ENCODE measurements around the gene STAT5A.
"Not testable (repeated sequence)": the region's sequence is repeated elsewhere in the genome, so short reads cannot be mapped to it uniquely, and the experiment has no call there.

The STAT5A gene

DNA sequence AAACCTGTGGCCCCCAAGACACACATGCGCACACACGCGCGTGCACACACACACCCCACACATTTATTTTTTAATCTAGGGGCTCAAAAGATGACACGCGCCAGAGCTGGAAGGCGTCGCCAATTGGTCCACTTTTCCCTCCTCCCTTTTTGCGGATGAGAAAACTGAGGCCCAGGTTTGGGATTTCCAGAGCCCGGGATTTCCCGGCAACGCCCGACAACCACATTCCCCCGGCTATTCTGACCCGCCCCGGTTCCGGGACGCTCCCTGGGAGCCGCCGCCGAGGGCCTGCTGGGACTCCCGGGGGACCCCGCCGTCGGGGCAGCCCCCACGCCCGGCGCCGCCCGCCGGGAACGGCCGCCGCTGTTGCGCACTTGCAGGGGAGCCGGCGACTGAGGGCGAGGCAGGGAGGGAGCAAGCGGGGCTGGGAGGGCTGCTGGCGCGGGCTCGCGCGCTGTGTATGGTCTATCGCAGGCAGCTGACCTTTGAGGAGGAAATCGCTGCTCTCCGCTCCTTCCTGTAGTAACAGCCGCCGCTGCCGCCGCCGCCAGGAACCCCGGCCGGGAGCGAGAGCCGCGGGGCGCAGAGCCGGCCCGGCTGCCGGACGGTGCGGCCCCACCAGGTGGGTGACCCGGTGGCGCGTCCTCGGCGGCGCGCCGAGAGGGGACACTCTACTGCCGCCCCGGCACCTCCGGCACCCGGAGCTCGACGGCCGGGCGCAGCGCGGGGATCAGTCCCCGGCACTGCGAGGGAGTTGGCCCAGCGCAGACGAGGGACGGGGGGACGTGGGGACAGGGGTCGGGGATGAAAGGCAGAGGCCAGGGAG lies at the start of gene STAT5A:
Gene STAT5A (plus strand): TSS at position 522 of the 826 bp plus-strand sequence. CDS start 914 bp downstream, outside the sequence.
- no peak for TF ChIP-seq JUND (IDR thresholded peaks at IDR 0.05; ENCODE audit: low read depth)
- in situ Hi-C loops (cut with HindIII; ENCODE audit: low pct_unique_long_range_greater_than_20kb, low sequenced_read_pairs) = no loop called here
- peak; percentile 64 to 92 for DNase-seq (ENCODE audit: low read depth in 1 of 2, low spot score in 1 of 2)

DNA sequence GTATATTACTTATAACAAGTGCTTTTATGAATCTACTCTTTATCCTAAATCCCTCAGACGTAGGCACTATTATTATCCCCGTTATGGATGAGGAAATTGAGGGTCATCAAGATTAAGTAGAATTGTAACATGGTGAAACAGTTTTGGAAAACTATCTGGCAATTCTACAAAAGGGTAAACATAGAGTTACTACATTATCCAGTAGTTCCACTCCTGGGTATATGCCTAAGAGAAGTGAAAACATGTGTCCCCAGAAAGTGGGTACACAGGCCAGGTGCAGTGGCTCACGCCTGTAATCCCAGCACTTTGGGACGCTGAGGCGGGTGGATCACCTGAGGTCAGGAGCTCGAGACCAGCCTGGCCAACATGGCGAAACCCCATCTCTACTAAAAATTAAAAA lies 48.7 kb upstream of the STAT5A start:
- DNase-seq (ENCODE audit: low read depth in 1 of 2, low spot score in 1 of 2); in situ Hi-C loops (cut with HindIII; ENCODE audit: low pct_unique_long_range_greater_than_20kb, low sequenced_read_pairs): not testable (repeated sequence)

DNA sequence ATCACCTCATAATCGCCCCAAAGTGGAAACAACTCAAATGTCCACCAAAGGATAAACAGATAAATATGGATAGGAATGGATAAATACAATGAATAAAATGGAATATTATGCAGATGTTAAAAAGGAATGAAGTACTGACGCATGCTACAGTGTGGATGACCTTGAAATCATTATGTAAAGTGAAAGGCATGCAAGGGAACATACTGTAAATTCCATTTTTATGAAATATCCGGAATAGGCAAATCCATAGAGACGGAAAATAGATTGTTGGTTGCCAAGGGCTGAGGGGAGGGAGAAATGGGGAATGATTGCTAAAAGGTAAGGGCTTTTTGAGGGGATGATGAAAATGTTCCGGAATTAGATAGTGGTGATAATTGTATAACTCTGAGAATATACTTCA lies 48.1 kb upstream of the STAT5A start:
- no peak for TF ChIP-seq JUND (IDR thresholded peaks at IDR 0.05; ENCODE audit: low read depth)
- in situ Hi-C loops (cut with HindIII; ENCODE audit: low pct_unique_long_range_greater_than_20kb, low sequenced_read_pairs) = no loop called here

DNA sequence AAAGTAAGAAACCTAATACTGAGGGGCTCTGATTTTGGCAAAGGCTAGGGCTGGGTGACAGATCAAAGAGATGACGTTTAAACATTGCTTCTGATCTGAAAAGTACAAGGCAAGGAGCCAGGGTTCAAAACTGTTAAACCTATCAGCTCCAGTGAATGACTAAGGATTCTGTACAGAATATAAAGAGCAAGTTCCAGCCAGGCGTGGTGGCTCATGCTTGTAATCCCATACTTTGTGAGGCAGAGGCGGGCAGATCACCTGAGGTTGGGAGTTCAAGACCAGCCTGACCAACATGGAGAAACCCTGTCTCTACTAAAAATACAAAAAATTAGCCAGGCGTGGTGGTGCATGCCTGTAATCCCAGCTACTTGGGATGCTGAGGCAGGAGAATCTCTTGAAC lies 47.4 kb upstream of the STAT5A start:
- in situ Hi-C loops (cut with HindIII; ENCODE audit: low pct_unique_long_range_greater_than_20kb, low sequenced_read_pairs); DNase-seq (ENCODE audit: low read depth in 1 of 2, low spot score in 1 of 2): not testable (repeated sequence)

More for the DNA sequence above, 48.1 kb upstream of the STAT5A start:
- DNase-seq (ENCODE audit: low read depth in 1 of 2, low spot score in 1 of 2) = no peak

DNA sequence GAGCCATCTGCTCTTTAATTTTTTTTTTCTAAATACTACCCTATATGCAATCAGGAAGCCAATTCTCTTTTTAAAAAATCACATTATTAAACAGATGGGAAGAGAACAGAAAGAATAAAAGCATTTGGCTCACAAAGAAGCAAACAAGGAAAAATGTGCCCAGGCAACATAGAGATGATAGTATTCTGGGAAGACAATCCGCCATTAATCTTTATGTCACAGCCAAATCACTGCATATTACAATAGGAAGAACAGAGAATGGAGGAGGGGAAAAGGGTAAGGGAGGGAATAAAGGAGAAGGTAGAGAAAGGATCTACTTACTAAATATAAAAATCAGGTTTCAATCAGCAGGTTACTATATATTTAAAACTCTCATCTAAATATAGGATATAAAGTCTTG lies 46.4 kb upstream of the STAT5A start:
- no peak for DNase-seq (ENCODE audit: low read depth in 1 of 2, low spot score in 1 of 2)
- no peak for TF ChIP-seq JUND (IDR thresholded peaks at IDR 0.05; ENCODE audit: low read depth)
- in situ Hi-C loops (cut with HindIII; ENCODE audit: low pct_unique_long_range_greater_than_20kb, low sequenced_read_pairs) = no loop called here

DNA sequence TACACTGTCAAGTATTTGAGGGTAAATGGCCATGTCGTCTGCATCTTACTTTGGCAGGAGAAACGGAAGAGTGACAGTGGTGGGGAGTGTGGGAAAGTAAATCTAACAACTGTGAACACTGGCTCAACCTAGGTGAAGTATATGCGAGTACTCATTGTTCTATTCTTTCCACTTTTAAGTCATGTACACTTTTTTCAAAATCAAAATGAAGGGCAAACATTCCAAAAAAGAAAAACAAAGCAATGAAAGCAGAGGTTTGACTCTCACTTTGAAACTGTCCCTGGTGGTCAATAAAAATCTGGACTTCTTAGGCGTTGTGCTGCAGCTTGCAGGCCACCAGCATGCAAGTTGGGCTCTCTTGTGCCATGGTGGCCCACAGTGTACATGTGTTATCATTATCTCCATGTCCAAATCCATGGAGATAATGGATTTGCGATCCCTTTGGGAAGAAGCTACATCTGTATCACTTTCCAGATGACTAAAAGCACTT lies 44.8 kb upstream of the STAT5A start:
- no peak for TF ChIP-seq JUND (IDR thresholded peaks at IDR 0.05; ENCODE audit: low read depth)
- no peak for DNase-seq (ENCODE audit: low read depth in 1 of 2, low spot score in 1 of 2)
- in situ Hi-C loops (cut with HindIII; ENCODE audit: low pct_unique_long_range_greater_than_20kb, low sequenced_read_pairs) = no loop called here

DNA sequence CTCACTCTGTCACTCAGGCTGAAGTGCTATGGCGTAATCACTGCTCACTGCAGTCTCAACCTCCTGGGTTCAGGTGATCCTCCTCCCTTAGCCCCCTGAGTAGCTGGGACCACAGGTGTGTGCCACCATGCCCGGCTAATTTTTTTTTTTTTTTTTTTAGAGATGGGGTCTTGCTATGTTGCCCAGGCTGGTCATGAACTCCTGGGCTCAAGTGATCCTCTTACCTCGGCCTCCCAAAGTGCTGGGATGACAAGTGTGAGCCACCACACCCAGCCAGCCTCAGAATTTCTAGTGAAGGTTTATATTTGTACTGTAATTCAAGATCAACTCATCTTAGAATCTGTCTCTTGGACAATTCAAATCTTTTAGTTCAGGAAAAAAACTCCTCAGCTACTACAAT lies 44.2 kb upstream of the STAT5A start:
- DNase-seq (ENCODE audit: low read depth in 1 of 2, low spot score in 1 of 2); in situ Hi-C loops (cut with HindIII; ENCODE audit: low pct_unique_long_range_greater_than_20kb, low sequenced_read_pairs): not testable (repeated sequence)

DNA sequence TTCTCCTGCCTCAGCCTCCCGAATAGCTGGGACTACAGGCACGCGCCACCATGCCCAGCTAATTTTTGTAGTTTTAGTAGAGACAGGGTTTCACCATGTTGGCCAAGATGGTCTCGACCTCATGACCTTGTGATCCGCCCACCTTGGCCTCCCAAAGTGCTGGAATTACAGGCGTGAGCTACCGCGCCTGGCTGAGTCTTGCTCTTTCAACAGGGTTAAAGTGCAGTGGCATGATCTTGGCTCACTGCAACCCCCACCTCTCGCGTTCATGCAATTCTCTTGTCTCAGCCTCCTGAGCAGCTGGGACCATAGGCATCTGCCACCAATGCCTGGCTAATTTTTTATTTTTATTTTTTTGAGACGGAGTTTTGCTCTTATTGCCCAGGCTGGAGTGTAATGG lies 43.1 kb upstream of the STAT5A start:
- DNase-seq (ENCODE audit: low read depth in 1 of 2, low spot score in 1 of 2); in situ Hi-C loops (cut with HindIII; ENCODE audit: low pct_unique_long_range_greater_than_20kb, low sequenced_read_pairs): not testable (repeated sequence)

DNA sequence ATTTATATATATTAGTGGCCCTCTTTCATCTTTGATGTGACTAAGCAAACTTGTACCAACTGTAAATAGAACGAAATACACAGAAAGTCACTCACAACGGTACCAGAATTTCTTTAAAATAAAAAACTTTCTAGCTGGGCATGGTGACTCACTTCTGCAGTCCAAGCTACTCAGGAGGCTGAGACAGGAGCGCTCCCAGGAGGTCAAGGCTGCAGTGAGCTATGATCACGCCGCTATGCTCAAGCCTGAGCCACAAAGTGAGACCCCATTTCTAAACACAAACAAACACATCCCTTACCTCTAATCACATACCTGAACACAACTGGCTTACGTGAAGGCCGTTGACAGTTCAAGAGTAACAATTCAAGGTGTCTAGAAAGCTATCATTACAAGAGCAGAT lies 41.8 kb upstream of the STAT5A start:
- in situ Hi-C loops (cut with HindIII; ENCODE audit: low pct_unique_long_range_greater_than_20kb, low sequenced_read_pairs) = no loop called here
- no peak for TF ChIP-seq JUND (IDR thresholded peaks at IDR 0.05; ENCODE audit: low read depth)
- no peak for DNase-seq (ENCODE audit: low read depth in 1 of 2, low spot score in 1 of 2)

DNA sequence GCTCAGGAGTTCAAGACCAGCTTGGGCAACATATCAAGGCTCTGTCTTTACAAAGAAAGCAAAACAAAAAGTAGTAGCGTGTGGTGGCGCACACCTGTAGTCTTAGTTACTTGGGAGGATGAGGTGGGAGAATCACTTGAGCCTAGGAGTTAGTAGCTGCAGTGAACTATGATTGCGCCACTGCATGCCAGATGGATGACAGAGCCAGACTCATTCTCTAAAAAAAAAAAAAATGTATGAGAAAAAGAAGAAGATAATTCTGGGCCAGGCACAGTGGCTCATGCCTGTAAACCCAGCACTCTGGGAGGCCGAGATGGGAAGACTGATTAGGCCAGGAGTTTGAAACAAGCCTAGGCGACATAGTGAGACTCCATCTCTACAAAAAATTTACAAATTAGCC lies 40.6 kb upstream of the STAT5A start:
- no peak for TF ChIP-seq JUND (IDR thresholded peaks at IDR 0.05; ENCODE audit: low read depth)
- in situ Hi-C loops (cut with HindIII; ENCODE audit: low pct_unique_long_range_greater_than_20kb, low sequenced_read_pairs) = no loop called here
- no peak for DNase-seq (ENCODE audit: low read depth in 1 of 2, low spot score in 1 of 2)

DNA sequence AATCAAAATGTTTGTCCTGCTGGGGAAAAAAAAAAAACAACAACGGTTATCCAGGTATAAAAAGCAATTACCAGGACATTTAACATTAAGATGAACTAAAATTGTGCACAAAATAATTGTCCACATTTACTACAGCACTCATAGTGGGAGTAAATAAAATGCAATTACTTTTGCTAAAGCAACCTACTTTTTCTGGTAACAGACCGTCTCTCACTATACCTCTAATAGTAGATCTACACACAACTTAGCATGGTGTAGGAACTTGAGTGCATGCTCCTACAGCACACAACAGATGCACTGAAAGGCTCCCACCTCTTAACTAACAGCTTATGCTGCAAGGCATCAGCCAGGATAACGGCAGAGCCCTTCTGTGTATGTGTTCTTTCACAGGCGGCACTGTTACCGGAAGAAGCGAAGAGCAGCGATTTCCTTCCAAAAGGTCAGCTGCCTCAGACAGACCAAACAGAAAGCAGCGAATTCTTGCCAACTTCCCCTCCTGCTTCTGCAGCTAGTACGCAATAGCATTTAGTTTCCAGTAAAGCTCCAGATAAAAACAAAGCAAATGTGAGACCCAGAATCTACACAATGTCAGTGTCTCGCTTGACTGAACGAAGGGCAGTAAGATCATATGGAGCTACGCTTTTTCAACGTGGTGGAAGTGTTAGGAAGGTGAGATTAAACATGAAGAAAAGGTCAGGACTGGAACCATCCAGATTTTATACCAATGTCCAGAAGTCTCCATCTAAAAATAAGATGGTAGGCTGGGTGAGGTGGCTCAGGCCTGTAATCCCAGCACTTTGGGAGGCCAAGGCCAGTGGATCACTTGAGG lies 39.7 kb upstream of the STAT5A start:
- in situ Hi-C loops (cut with HindIII; ENCODE audit: low pct_unique_long_range_greater_than_20kb, low sequenced_read_pairs) = no loop called here
- no peak for TF ChIP-seq JUND (IDR thresholded peaks at IDR 0.05; ENCODE audit: low read depth)
- no peak for DNase-seq (ENCODE audit: low read depth in 1 of 2, low spot score in 1 of 2)

DNA sequence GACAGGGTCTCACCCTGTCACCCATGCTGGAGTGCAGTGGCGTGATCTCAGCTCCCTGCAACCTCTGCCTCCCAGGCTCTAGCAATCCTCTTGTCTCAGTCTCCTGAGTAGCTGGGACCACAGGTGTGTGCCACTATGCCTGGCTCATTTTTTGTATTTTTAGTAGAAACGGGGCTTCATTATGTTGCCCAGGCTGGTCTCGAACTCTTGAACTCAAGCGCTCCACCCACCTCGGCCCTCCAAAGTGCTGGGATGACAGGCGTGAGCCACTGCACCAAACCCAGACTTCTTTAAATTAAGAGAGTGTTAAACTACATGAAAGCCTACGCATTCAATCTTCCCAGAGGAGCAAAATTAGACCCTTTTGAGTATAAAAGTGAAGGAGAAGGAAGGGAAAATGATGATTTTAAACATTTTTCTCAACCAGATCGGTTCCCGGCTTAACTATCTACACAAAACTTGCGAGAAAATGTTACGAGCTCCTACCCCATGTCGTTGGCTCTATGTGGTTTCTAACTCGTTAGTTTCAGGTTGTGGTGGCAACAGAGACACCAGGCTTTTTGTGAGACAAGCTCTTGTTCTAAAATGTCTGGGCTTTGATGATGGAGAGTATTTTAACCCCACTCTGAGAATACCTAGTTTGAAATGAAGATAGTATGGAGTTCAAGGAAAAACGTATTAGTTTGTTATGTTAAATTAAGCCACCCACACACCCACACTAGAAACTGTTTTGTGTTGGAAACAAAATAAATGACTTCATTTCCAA lies 38.4 kb upstream of the STAT5A start:
- in situ Hi-C loops (cut with HindIII; ENCODE audit: low pct_unique_long_range_greater_than_20kb, low sequenced_read_pairs) = no loop called here
- no peak for DNase-seq (ENCODE audit: low read depth in 1 of 2, low spot score in 1 of 2)
- no peak for TF ChIP-seq JUND (IDR thresholded peaks at IDR 0.05; ENCODE audit: low read depth)
